PC-9 (cell line): Measurements from ENCODE around the gene CTNND2. TPM values are rescaled to one million over a fixed set of nuclear protein-coding genes. Genes with fewer than 3 reads are reported as not detected.

Experiments
- BruUV-seq: library from RNA; stranded (reverse); fragments of 400-500 nt; replicated peaks from 2 replicates; lab custom pipeline; 2021; lab: Mats Ljungman, UMichigan
- CTCF ChIA-PET: fragments of 300-600 bp; sonication (Branson Sonifier 250); formaldehyde crosslinking; loops from one replicate; lab custom pipeline; 2022; ENCODE audit warnings: antibody characterized with exemption; lab: Charles Lee
- POLR2A ChIA-PET: fragments of 300-600 bp; sonication (Branson Sonifier 250); formaldehyde crosslinking; loops from one replicate; lab custom pipeline; 2022; ENCODE audit warnings: antibody characterized with exemption; ENCODE audit not compliant: unreplicated experiment; lab: Charles Lee
- DNase-seq, 2 experiments: peaks; one replicate each; pipeline versions ENCODE4 v3.0.0 to v3.0.0-alpha.2; 2015 to 2022; ENCODE audit warnings: mixed read lengths in 1 of 2
- H2AFZ ChIP-seq: fragments of 200-600 bp; sonication (generic); 2 replicates; pipeline ENCODE4 v1.8.1; 2017; ENCODE audit warnings: antibody characterized with exemption
- H3F3A ChIP-seq: fragments of 200-600 bp; sonication (generic); 2 replicates; pipeline ENCODE4 v1.8.1; 2017; ENCODE audit warnings: antibody characterized with exemption, mild to moderate bottlenecking, low read depth; ENCODE audit not compliant: insufficient read depth
- H3K27ac ChIP-seq: fragments of 200-600 bp; sonication (generic); 2 replicates; pipeline ENCODE4 v1.6.1; 2016; ENCODE audit warnings: mixed run types
- H3K27me3 ChIP-seq: fragments of 200-600 bp; sonication (generic); 2 replicates; pipeline ENCODE4 v1.6.1; 2016; ENCODE audit warnings: low read depth, mixed run types; ENCODE audit not compliant: insufficient read depth
- H3K36me3 ChIP-seq: fragments of 200-600 bp; sonication (generic); 2 replicates; pipeline ENCODE4 v1.6.1; 2016; ENCODE audit warnings: low read depth, mixed run types
- H3K4me1 ChIP-seq: fragments of 200-600 bp; sonication (generic); replicated peaks from 2 replicates; pipeline ENCODE4 v1.6.1; 2016; ENCODE audit warnings: mixed run types; ENCODE audit not compliant: insufficient read depth
- H3K4me2 ChIP-seq: fragments of 200-600 bp; sonication (generic); 2 replicates; pipeline ENCODE4 v1.6.1; 2017; ENCODE audit warnings: mixed run types
- H3K4me3 ChIP-seq: fragments of 200-600 bp; sonication (generic); 2 replicates; pipeline ENCODE4 v1.6.1; 2016; ENCODE audit warnings: mixed run types
- H3K79me2 ChIP-seq: fragments of 200-600 bp; sonication (generic); 2 replicates; pipeline ENCODE4 v1.6.1; 2017; ENCODE audit warnings: low read depth, mixed run types
- H3K9me2 ChIP-seq: fragments of 200-600 bp; sonication (generic); 2 replicates; pipeline ENCODE4 v1.8.1; 2017; ENCODE audit warnings: mild to moderate bottlenecking; ENCODE audit not compliant: insufficient read depth
- H3K9me3 ChIP-seq: fragments of 200-600 bp; sonication (generic); 2 replicates; pipeline ENCODE4 v1.8.1; 2016; ENCODE audit warnings: low read depth; ENCODE audit not compliant: insufficient read depth
- H4K20me1 ChIP-seq: fragments of 200-600 bp; sonication (generic); 2 replicates; pipeline ENCODE4 v1.8.1; 2017; ENCODE audit not compliant: insufficient read depth
- EZH2 ChIP-seq: fragments of 200-600 bp; sonication (generic); IDR thresholded peaks from 2 replicates; pipeline ENCODE4 v1.8.0; 2017; ENCODE audit warnings: antibody characterized with exemption, low read depth
- intact Hi-C: fragments of 100-400 bp; cut with micrococcal nuclease; formaldehyde crosslinking; loops from one replicate; pipeline ENCODE4 v1.10.0; 2022; ENCODE audit not compliant: unreplicated experiment
- total RNA-seq: library from RNA; stranded (reverse); gene quantifications from 2 replicates; pipeline ENCODE4 v1.2.3, GENCODE V29; 2021
- TF ChIP-seq, protein P1 (sequence below): fragments of 200-600 bp; sonication (generic); conservative IDR thresholded peaks from 2 replicates; pipeline ENCODE4 v1.6.1; 2017; ENCODE audit warnings: mixed run types, antibody characterized with exemption, mild to moderate bottlenecking, moderate library complexity

CTNND2 gene
- total RNA-seq, 1 experiment from 2014 or later: not detected

GRCh38 chr5:11459716-11460115 lies 444.5 kb downstream of the CTNND2 start:
- H3K9me3 ChIP-seq: no peaks in the 10 kb centered on the region

DNA sequence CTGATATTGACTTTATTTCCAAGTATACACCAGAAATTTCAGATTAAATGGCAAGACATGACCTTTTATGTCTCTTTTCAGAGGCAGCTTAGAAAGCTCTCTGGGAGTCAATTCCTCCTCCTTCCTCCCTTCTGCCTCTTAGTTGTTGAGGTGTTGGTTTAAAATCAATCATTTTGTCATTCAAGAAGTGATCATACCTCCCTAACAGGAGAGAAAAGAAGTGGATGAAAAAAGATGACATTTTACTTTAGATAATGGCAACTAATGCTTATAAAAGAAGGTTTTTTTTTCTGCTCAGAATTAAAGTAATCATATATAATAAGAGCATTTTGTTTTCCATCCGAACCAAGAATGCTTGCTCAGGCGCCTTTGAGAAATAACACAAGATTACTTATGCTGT lies 448.7 kb downstream of the CTNND2 start:
- Histone ChIP-seq H3K9me3 (no peaks in the 10 kb centered on the region; the same call in 1 of the 2 replicates), H3K36me3 (no peaks in the 10 kb centered on the region), H3K9me2 (no peaks in the 10 kb centered on the region), H3F3A (no peaks in the 10 kb centered on the region), H2AFZ (no peak overlapping the region), H3K4me3 (no peak overlapping the region), H4K20me1 (no peaks in the 10 kb centered on the region), H3K4me2 (no peak overlapping the region), H3K4me1 (no peaks in the 10 kb centered on the region), H3K27me3 (peaks cover 54% of the 10 kb centered on the region), H3K27ac (no peak overlapping the region), H3K79me2 (no peaks in the 10 kb centered on the region)
- DNase-seq: no peak
- intact Hi-C loops: no loop called here
- ChIA-PET POLR2A (no interaction called here), CTCF (no interaction called here)
- TF ChIP-seq, protein P1, sequence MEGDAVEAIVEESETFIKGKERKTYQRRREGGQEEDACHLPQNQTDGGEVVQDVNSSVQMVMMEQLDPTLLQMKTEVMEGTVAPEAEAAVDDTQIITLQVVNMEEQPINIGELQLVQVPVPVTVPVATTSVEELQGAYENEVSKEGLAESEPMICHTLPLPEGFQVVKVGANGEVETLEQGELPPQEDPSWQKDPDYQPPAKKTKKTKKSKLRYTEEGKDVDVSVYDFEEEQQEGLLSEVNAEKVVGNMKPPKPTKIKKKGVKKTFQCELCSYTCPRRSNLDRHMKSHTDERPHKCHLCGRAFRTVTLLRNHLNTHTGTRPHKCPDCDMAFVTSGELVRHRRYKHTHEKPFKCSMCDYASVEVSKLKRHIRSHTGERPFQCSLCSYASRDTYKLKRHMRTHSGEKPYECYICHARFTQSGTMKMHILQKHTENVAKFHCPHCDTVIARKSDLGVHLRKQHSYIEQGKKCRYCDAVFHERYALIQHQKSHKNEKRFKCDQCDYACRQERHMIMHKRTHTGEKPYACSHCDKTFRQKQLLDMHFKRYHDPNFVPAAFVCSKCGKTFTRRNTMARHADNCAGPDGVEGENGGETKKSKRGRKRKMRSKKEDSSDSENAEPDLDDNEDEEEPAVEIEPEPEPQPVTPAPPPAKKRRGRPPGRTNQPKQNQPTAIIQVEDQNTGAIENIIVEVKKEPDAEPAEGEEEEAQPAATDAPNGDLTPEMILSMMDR: no peak
- no peak for TF ChIP-seq EZH2
- BruUV-seq: no TSS peak

More at GRCh38 chr5:11459716-11460115, 444.5 kb downstream of the CTNND2 start:
- CTCF ChIA-PET: no interaction called here
- Histone ChIP-seq H3K4me2 (no peak overlapping the region), H3K4me3 (no peak overlapping the region), H3K36me3 (no peaks in the 10 kb centered on the region), H3F3A (no peaks in the 10 kb centered on the region), H3K79me2 (no peaks in the 10 kb centered on the region), H3K27ac (no peak overlapping the region), H3K9me2 (no peaks in the 10 kb centered on the region), H4K20me1 (no peaks in the 10 kb centered on the region), H2AFZ (no peak overlapping the region), H3K4me1 (no peaks in the 10 kb centered on the region), H3K27me3 (peaks cover 19% of the 10 kb centered on the region)
- no peak for DNase-seq
- TF ChIP-seq, protein P1: no peak
- no peak for TF ChIP-seq EZH2
- BruUV-seq: no TSS peak
- POLR2A ChIA-PET: no interaction called here
- intact Hi-C loops: no loop called here

DNA sequence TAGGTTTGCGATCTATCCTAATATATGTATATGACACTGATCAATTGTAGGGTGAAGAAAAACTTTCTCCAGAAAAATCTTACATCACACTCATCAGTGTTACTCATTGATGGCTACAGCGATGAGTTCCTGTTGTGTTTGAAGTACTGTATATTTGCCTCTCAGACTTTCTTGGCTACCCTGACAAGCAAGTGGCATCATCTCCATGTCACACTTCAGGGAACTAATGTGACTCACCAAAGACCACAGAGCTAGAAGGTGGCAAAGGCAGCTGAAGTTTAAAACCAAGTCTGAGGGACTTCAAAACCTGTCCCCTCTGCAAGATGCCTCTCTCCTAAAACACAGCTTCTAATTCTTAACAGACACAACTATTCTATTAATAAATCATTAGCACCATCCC lies 451.4 kb downstream of the CTNND2 start:
- intact Hi-C loops: no loop called here
- no peak overlapping the region for H2AFZ ChIP-seq
- H3K79me2 ChIP-seq: no peaks in the 10 kb centered on the region
- H3K27ac ChIP-seq: no peak overlapping the region
- no peaks in the 10 kb centered on the region for H3F3A ChIP-seq
- POLR2A ChIA-PET: no interaction called here
- DNase-seq: no peak
- H3K9me2 ChIP-seq: no peaks in the 10 kb centered on the region
- no TSS peak for BruUV-seq
- CTCF ChIA-PET: no interaction called here
- H3K4me2 ChIP-seq: no peak overlapping the region
- no peaks in the 10 kb centered on the region for H4K20me1 ChIP-seq
- no peaks in the 10 kb centered on the region for H3K36me3 ChIP-seq
- H3K4me1 ChIP-seq: no peaks in the 10 kb centered on the region
- TF ChIP-seq, protein P1: no peak
- no peak for TF ChIP-seq EZH2
- no peak overlapping the region for H3K4me3 ChIP-seq
- no peaks in the 10 kb centered on the region; the same call in 1 of the 2 replicates for H3K9me3 ChIP-seq
- H3K27me3 ChIP-seq: peaks cover 58% of the 10 kb centered on the region
